ENCODE measurements around the gene FZD2.
"Not testable (repeated sequence)": the region's sequence is repeated elsewhere in the genome, so short reads cannot be mapped to it uniquely, and the experiment has no call there.

The FZD2 gene

DNA sequence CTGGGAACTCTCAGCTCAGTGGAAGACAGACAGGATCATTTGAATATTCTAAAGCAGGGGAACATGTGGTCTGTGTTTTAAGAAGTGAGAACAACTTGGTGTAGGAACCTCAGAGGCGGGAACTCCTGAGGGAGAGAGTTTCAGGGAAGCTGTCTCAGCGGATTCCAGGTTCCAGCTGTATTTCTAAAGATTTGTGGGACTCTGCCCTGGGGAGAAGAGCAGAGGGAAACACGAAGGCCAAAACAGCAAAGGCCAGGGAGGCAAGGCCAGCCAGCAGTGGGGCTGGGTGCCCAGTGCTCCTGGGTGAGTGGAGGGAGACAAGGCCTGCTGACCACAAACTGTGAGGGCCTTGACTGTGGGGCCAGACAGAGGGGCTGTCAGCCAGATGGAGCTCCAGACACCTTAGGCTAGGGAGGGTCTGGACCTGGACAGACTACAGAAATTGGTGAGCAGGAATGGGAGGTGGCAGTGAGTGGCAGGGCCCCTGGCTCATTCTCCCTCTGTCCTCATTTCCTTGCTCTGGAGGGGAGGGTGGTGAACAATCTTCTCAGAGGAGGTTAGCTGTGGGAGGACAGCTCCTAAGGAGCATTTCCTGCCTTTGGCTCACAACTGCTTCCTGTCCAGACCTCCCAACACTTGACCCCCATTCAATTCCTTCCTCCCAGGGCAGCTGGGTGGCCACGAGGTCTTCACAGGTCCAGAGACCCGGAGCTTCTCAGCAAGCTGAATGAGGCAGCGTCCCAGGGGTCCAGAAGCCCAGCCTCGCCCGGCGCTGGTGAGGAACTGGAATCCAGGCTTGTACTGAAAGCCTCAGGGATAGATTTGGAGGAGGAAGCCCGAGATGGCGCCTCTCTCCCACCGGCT lies 21.0 kb upstream of the FZD2 start:
- H3K4me3 ChIP-seq (ENCODE audit: extremely low read depth, insufficient read depth, low read length, poor library complexity, severe bottlenecking): no peak overlapping the region
- no peaks in the 10 kb centered on the region for H3K36me3 ChIP-seq (ENCODE audit: control insufficient read depth, insufficient read depth, low read length)
- peaks cover 32% of the 10 kb centered on the region for H3K4me1 ChIP-seq (ENCODE audit: control insufficient read depth, insufficient read depth, low read length, poor library complexity, severe bottlenecking)
- H3K27ac ChIP-seq (ENCODE audit: low read depth, low read length, severe bottlenecking): peak overlapping the region; percentile 70
- H3K9me3 ChIP-seq (ENCODE audit: control insufficient read depth, low read length): peaks cover 6% of the 10 kb centered on the region
- WGBS, 2 experiments (ENCODE audit: insufficient coverage in 2 of 2): 50 to 60% methylated on average over 8 to 11 of the region's 12 CpGs

DNA sequence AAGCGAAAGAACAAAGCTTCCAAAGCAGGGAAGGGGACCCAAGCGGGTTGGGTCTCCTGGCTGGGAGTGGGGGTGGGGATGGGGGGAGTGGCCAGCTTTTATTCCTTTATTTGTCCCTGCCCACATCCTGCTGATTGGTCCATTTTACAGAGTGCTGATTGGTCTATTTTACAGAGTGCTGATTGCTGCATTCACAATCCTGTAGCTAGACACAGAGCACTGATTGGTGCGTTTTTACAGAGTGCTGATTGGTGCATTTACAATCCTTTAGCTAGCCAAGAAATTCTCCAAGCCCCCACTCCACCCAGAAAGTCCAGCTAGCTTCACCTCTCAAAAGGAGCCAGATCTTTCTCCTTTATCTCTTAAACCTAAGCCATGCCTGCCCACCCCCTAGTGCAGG lies 19.4 kb upstream of the FZD2 start:
- not testable (repeated sequence) for H3K4me3 ChIP-seq (ENCODE audit: extremely low read depth, insufficient read depth, low read length, poor library complexity, severe bottlenecking)
- peaks cover 48% of the 10 kb centered on the region for H3K4me1 ChIP-seq (ENCODE audit: control insufficient read depth, insufficient read depth, low read length, poor library complexity, severe bottlenecking)
- 100% methylated on average over 2 of the region's 3 CpGs for WGBS, 2 experiments (ENCODE audit: insufficient coverage in 2 of 2)

GRCh38 chr17:44539673-44540072 lies 17.6 kb upstream of the FZD2 start:
- Histone ChIP-seq H3K36me3 (ENCODE audit: control insufficient read depth, insufficient read depth, low read length) (no peaks in the 10 kb centered on the region), H3K4me1 (ENCODE audit: control insufficient read depth, insufficient read depth, low read length, poor library complexity, severe bottlenecking) (peaks cover 46% of the 10 kb centered on the region), H3K4me3 (ENCODE audit: extremely low read depth, insufficient read depth, low read length, poor library complexity, severe bottlenecking) (no peak overlapping the region), H3K27ac (ENCODE audit: low read depth, low read length, severe bottlenecking) (no peak overlapping the region), H3K9me3 (ENCODE audit: control insufficient read depth, low read length) (peaks cover 6% of the 10 kb centered on the region)
- 2 to 7% methylated on average over 8 to 15 of the region's 15 CpGs for WGBS, 2 experiments (ENCODE audit: insufficient coverage in 2 of 2)

More for the DNA sequence above, 19.4 kb upstream of the FZD2 start:
- not testable (repeated sequence) for H3K27ac ChIP-seq (ENCODE audit: low read depth, low read length, severe bottlenecking); H3K36me3 ChIP-seq (ENCODE audit: control insufficient read depth, insufficient read depth, low read length); H3K9me3 ChIP-seq (ENCODE audit: control insufficient read depth, low read length)

- H3K4me1 ChIP-seq (ENCODE audit: control insufficient read depth, insufficient read depth, low read length, poor library complexity, severe bottlenecking): peaks cover 54% of the 10 kb centered on the region
- H3K27ac ChIP-seq (ENCODE audit: low read depth, low read length, severe bottlenecking): no peak overlapping the region
- 46 to 54% methylated on average over 10 to 11 of the region's 11 CpGs for WGBS, 2 experiments (ENCODE audit: insufficient coverage in 2 of 2)
- H3K36me3 ChIP-seq (ENCODE audit: control insufficient read depth, insufficient read depth, low read length): no peaks in the 10 kb centered on the region
- H3K4me3 ChIP-seq (ENCODE audit: extremely low read depth, insufficient read depth, low read length, poor library complexity, severe bottlenecking): no peak overlapping the region
- peaks cover 6% of the 10 kb centered on the region for H3K9me3 ChIP-seq (ENCODE audit: control insufficient read depth, low read length)
Observed at GRCh38 chr17:44540246-44541084, 16.8 kb upstream of the FZD2 start.

GRCh38 chr17:44541884-44542581 lies 15.3 kb upstream of the FZD2 start:
- peaks cover 50% of the 10 kb centered on the region for H3K4me1 ChIP-seq (ENCODE audit: control insufficient read depth, insufficient read depth, low read length, poor library complexity, severe bottlenecking)
- H3K27ac ChIP-seq (ENCODE audit: low read depth, low read length, severe bottlenecking): peak overlapping the region; percentile 33
- 5 to 6% methylated on average over 3 to 5 of the region's 8 CpGs for WGBS, 2 experiments (ENCODE audit: insufficient coverage in 2 of 2)

GRCh38 chr17:44543213-44543904 lies 13.9 kb upstream of the FZD2 start:
- WGBS, 2 experiments (ENCODE audit: insufficient coverage in 2 of 2): 0 to 10% methylated on average over 2 of the region's 5 CpGs
- Histone ChIP-seq H3K4me1 (ENCODE audit: control insufficient read depth, insufficient read depth, low read length, poor library complexity, severe bottlenecking) (peaks cover 63% of the 10 kb centered on the region), H3K27ac (ENCODE audit: low read depth, low read length, severe bottlenecking) (peak overlapping the region; percentile 99), H3K4me3 (ENCODE audit: extremely low read depth, insufficient read depth, low read length, poor library complexity, severe bottlenecking) (no peak overlapping the region), H3K36me3 (ENCODE audit: control insufficient read depth, insufficient read depth, low read length) (no peaks in the 10 kb centered on the region), H3K9me3 (ENCODE audit: control insufficient read depth, low read length) (no peaks in the 10 kb centered on the region)

More at GRCh38 chr17:44541884-44542581, 15.3 kb upstream of the FZD2 start:
- no peak overlapping the region for H3K4me3 ChIP-seq (ENCODE audit: extremely low read depth, insufficient read depth, low read length, poor library complexity, severe bottlenecking)
- no peaks in the 10 kb centered on the region for H3K36me3 ChIP-seq (ENCODE audit: control insufficient read depth, insufficient read depth, low read length)
- peaks cover 6% of the 10 kb centered on the region for H3K9me3 ChIP-seq (ENCODE audit: control insufficient read depth, low read length)

- Histone ChIP-seq H3K27ac (ENCODE audit: low read depth, low read length, severe bottlenecking) (peak overlapping the region; percentile 99), H3K36me3 (ENCODE audit: control insufficient read depth, insufficient read depth, low read length) (no peaks in the 10 kb centered on the region), H3K4me1 (ENCODE audit: control insufficient read depth, insufficient read depth, low read length, poor library complexity, severe bottlenecking) (peaks cover 70% of the 10 kb centered on the region), H3K9me3 (ENCODE audit: control insufficient read depth, low read length) (no peaks in the 10 kb centered on the region), H3K4me3 (ENCODE audit: extremely low read depth, insufficient read depth, low read length, poor library complexity, severe bottlenecking) (no peak overlapping the region)
- WGBS, 2 experiments (ENCODE audit: insufficient coverage in 2 of 2): 33 to 57% methylated on average over 3 to 5 of the region's 5 CpGs
Observed at GRCh38 chr17:44543905-44544523, 13.3 kb upstream of the FZD2 start.

DNA sequence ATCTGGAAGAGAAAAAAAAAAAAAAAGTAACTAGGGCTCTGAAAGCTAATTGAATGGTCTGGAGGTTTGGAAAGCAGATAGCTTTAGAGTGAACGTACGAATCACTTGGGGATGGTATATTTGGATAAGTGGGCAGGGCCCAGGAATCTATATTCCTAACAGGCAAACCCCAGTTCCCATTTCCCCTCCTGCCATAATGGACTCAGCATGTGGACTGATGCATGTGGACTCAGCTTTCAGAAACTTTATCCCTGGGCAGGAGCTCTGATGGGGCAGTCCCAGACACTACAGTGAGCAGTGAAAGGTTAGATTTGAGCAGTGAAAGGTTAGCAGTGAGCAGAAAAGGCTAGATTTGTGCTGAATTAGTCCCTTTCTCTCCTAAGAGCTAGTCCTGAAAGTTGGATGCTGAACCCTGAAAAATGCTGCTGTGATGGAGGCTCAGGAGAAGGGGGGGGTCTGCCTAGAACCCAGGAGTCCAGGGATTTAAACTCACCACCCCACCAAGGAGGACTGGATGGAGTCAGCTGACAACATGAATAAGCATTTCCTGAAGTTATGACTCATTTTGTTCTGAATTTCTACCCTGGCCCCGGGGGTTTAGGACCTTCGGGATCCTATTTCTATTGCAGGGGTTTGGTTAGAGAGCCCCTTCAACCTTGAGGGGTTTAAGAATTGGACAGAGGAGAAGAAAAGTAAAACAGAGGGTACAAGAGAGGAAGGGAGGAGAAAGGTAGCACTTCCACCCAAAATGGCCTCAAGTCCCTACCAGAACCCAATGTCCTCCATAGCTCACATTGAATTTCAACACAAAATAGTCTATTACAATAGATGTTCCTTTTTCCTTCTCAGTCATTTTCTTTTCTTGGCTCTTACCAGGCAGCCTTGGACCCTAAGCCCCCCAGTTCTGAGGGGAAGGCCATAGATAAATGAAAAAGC lies 10.3 kb upstream of the FZD2 start:
- no peaks in the 10 kb centered on the region for H3K36me3 ChIP-seq (ENCODE audit: control insufficient read depth, insufficient read depth, low read length)
- peak overlapping the region; percentile 81 for H3K27ac ChIP-seq (ENCODE audit: low read depth, low read length, severe bottlenecking)
- H3K4me3 ChIP-seq (ENCODE audit: extremely low read depth, insufficient read depth, low read length, poor library complexity, severe bottlenecking): no peak overlapping the region
- 50 to 68% methylated on average over 1 to 2 of the region's 4 CpGs for WGBS, 2 experiments (ENCODE audit: insufficient coverage in 2 of 2)
- H3K9me3 ChIP-seq (ENCODE audit: control insufficient read depth, low read length): no peaks in the 10 kb centered on the region
- peaks cover 60% of the 10 kb centered on the region for H3K4me1 ChIP-seq (ENCODE audit: control insufficient read depth, insufficient read depth, low read length, poor library complexity, severe bottlenecking)

GRCh38 chr17:44547625-44548267 lies 9.5 kb upstream of the FZD2 start:
- no peak overlapping the region for H3K4me3 ChIP-seq (ENCODE audit: extremely low read depth, insufficient read depth, low read length, poor library complexity, severe bottlenecking)
- peak overlapping the region; percentile 81 for H3K27ac ChIP-seq (ENCODE audit: low read depth, low read length, severe bottlenecking)
- H3K36me3 ChIP-seq (ENCODE audit: control insufficient read depth, insufficient read depth, low read length): no peaks in the 10 kb centered on the region
- WGBS, 2 experiments (ENCODE audit: insufficient coverage in 2 of 2): 78 to 83% methylated on average over 1 to 2 of the region's 4 CpGs
- H3K4me1 ChIP-seq (ENCODE audit: control insufficient read depth, insufficient read depth, low read length, poor library complexity, severe bottlenecking): peaks cover 52% of the 10 kb centered on the region
- no peaks in the 10 kb centered on the region for H3K9me3 ChIP-seq (ENCODE audit: control insufficient read depth, low read length)

Measured in mesodermal cell (in vitro differentiated cells).